HEK293T (cell line): ENCODE measurements around the gene HIPK1.

Source experiments
- CTCF ChIA-PET: fragments of 350-600 bp; formaldehyde crosslinking; extraction: SDS; loops from one replicate; lab custom pipeline; 2021; ENCODE audit warnings: antibody characterized with exemption, inconsistent platforms; lab: Yijun Ruan, JAX
- POLR2A ChIA-PET: fragments of 350-600 bp; formaldehyde crosslinking; extraction: SDS; loops from one replicate; lab custom pipeline; 2020; ENCODE audit warnings: antibody characterized with exemption, inconsistent platforms; lab: Yijun Ruan, JAX
- DNase-seq: peaks from one replicate; pipeline ENCODE4 v3.0.0; 2012; ENCODE audit warnings: mixed read lengths; ENCODE audit errors: extremely low spot score
- ARNT ChIP-seq: fragments of 450-650 bp; IDR thresholded peaks from 2 replicates; pipeline ENCODE4 v1.6.1; 2017; ENCODE audit warnings: mild to moderate bottlenecking
- BHLHE40 ChIP-seq: fragments of 450-650 bp; IDR thresholded peaks from 2 replicates; pipeline ENCODE4 v1.6.1; 2016; ENCODE audit warnings: mild to moderate bottlenecking, moderate library complexity, borderline replicate concordance
- CTBP1 ChIP-seq: fragments of 450-650 bp; IDR thresholded peaks from 2 replicates; pipeline ENCODE4 v1.6.1; 2016; ENCODE audit warnings: borderline replicate concordance
- ELF4 ChIP-seq: fragments of 450-650 bp; IDR thresholded peaks from 2 replicates; pipeline ENCODE4 v1.6.1; 2017; ENCODE audit warnings: antibody characterized with exemption
- FOXA1 ChIP-seq: fragments of 450-650 bp; IDR thresholded peaks from 2 replicates; pipeline ENCODE4 v1.6.1; 2016; ENCODE audit warnings: mild to moderate bottlenecking
- FOXK2 ChIP-seq: fragments of 450-650 bp; IDR thresholded peaks from 2 replicates; pipeline ENCODE4 v1.6.1; 2016; ENCODE audit warnings: mild to moderate bottlenecking
- FOXM1 ChIP-seq: fragments of 450-650 bp; IDR thresholded peaks from 2 replicates; pipeline ENCODE4 v1.6.1; 2017; ENCODE audit warnings: mild to moderate bottlenecking, borderline replicate concordance
- HDGF ChIP-seq: fragments of 450-650 bp; IDR thresholded peaks from 2 replicates; pipeline ENCODE4 v1.6.1; 2017; ENCODE audit warnings: antibody characterized with exemption, borderline replicate concordance
- L3MBTL2 ChIP-seq: fragments of 450-650 bp; conservative IDR thresholded peaks from 2 replicates; pipeline ENCODE4 v1.6.1; 2016; ENCODE audit warnings: mild to moderate bottlenecking
- LEF1 ChIP-seq: fragments of 450-650 bp; IDR thresholded peaks from 2 replicates; pipeline ENCODE4 v1.6.1; 2017; ENCODE audit warnings: mild to moderate bottlenecking, borderline replicate concordance
- NFRKB ChIP-seq: fragments of 450-650 bp; IDR thresholded peaks from 2 replicates; pipeline ENCODE4 v1.6.1; 2016; ENCODE audit warnings: mild to moderate bottlenecking, moderate library complexity
- SP1 ChIP-seq: fragments of 450-650 bp; IDR thresholded peaks from 2 replicates; pipeline ENCODE4 v1.6.1; 2017
- SUZ12 ChIP-seq: fragments of 450-650 bp; IDR thresholded peaks from 2 replicates; pipeline ENCODE4 v1.6.1; 2016; ENCODE audit warnings: mild to moderate bottlenecking
- TARDBP ChIP-seq: fragments of 450-650 bp; IDR thresholded peaks from 2 replicates; pipeline ENCODE4 v1.6.1; 2016
- ZNF384 ChIP-seq: fragments of 450-650 bp; IDR thresholded peaks from 2 replicates; pipeline ENCODE4 v1.6.1; 2016
- TF ChIP-seq, protein P1 (sequence below): fragments of 450-650 bp; IDR thresholded peaks from 2 replicates; pipeline ENCODE4 v1.6.1; 2016

Gene HIPK1

DNA sequence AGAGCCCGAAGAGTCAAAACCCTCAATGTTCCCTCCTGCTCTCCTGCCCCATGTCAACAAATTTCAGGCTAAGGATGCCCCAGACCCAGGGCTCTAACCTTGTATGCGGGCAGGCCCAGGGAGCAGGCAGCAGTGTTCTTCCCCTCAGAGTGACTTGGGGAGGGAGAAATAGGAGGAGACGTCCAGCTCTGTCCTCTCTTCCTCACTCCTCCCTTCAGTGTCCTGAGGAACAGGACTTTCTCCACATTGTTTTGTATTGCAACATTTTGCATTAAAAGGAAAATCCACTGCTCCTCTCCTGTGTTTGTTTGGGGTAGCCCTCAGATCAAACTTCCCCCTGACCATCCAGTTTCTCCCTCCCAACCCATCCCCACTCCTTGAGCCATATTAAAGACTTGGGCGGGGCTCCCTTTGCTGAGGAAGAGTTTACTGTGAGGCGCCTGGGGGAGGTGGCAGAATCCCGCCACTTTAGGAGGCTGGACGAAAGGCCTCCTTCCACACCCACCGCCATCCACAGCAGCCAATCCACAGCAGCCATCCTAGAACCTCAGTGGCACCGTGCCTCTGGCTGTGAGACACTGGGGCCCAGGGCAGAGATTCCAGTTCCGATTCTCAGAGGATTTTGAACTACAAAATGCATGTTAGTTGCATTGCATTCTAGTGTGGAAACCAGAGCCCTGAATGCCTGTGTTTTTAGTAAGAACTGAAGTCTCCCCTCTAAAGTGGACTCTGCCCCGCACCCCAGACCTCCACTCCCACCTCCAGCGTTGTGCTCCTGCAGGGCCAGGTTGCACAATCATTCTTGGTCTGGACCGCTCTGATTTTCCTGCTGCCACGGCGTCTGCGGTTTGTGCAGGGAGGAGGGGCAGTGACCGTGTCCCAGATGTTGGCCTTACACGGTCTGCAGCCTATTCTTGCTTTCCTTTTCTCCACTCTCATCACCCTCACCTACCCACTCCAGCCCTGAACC is 53.1 kb downstream of the HIPK1 start:
- DNase-seq: peak; percentile 4
- ChIA-PET CTCF (interaction anchor here (0.7 to 1.1 kb wide), 2 partner anchors 299 to 301 kb away, joined by 3 to 4 read pairs; no protein-coding TSS in a partner anchor), POLR2A (no interaction called here)
- TF ChIP-seq BHLHE40: no peak
- TF ChIP-seq, protein P1, sequence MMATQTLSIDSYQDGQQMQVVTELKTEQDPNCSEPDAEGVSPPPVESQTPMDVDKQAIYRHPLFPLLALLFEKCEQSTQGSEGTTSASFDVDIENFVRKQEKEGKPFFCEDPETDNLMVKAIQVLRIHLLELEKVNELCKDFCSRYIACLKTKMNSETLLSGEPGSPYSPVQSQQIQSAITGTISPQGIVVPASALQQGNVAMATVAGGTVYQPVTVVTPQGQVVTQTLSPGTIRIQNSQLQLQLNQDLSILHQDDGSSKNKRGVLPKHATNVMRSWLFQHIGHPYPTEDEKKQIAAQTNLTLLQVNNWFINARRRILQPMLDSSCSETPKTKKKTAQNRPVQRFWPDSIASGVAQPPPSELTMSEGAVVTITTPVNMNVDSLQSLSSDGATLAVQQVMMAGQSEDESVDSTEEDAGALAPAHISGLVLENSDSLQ: no peak

DNA sequence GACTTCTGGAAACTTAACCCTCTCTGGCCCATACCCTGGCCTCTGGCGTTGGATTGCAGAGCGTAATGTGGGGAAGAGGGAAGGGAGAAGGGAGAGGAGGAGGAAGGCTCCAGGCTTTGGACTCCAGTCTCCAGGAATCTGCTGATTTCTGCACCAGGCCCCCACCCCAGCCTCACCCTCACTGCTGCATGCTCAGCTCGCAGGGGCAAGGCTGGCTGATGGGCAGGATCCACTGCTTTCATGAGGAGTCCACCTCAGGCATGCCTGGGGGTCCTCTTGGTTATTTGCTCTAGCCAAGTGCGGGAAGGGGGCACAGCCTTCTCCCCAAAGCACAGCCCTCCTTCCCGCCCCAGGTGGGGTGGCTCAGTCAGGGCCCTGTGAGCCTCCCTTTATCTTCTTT is 53.8 kb downstream of the HIPK1 start:
- TF ChIP-seq CTBP1 (no peak), HDGF (no peak), ARNT (no peak), L3MBTL2 (no peak), ZNF384 (no peak), ELF4 (no peak), SUZ12 (no peak), SP1 (no peak), FOXA1 (no peak), TARDBP (no peak), FOXM1 (no peak), FOXK2 (no peak), NFRKB (no peak), LEF1 (no peak), BHLHE40 (no peak)
- TF ChIP-seq, protein P1: no peak
- CTCF ChIA-PET: no interaction called here
- POLR2A ChIA-PET: no interaction called here
- DNase-seq: peak; percentile 3

DNA sequence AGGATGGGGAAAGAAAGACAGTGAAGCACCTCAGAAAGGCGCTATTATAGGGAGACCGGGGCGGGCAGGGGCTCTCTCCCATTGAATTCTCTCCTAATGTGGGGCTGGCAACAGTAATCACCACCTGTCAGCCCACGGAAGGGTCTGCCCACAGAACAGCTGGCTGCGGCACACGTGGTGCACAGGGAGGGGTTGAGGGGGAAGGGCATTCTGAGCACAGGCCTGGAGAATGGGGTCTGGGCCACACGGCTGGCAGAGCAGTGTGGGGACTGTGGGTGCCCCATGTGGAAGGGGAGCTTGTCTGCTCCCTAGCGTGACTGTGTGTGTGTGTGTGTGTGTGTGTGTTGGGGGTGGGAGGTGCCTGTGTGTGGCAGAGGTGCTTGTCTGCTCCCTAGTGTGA is 54.3 kb downstream of the HIPK1 start:
- ChIA-PET POLR2A (no interaction called here), CTCF (no interaction called here)
- peak; percentile 3 for DNase-seq
- TF ChIP-seq SP1: no peak
- no peak for TF ChIP-seq ZNF384
- no peak for TF ChIP-seq LEF1
- TF ChIP-seq, protein P1: no peak
- no peak for TF ChIP-seq NFRKB
- TF ChIP-seq CTBP1: no peak

DNA sequence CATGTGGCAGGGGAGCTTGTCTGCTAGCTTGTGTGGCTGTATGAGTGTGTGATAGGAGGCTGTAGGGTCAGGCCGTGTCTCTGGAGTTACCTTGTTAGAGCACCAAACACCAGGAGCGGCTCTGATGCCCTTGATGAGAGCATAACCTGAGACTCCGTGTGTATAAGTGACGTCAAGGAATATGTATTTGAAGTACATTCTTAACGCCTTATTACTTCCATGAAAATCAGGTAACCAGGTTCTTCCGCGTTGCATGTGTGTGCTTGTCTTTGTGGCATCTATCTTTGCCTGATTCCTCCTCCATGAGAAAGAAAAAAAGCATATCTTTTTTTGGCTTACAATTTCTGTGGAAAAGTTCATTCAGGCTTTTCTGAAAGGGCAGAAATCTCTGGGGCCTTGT is 54.7 kb downstream of the HIPK1 start:
- ChIA-PET CTCF (no interaction called here), POLR2A (no interaction called here)
- TF ChIP-seq SP1 (no peak), L3MBTL2 (no peak), FOXA1 (no peak), TARDBP (no peak), ZNF384 (no peak), CTBP1 (no peak), NFRKB (no peak), SUZ12 (no peak), HDGF (no peak), BHLHE40 (no peak), FOXK2 (no peak), FOXM1 (no peak), ARNT (no peak), ELF4 (no peak), LEF1 (no peak)
- TF ChIP-seq, protein P1: no peak
- peak; percentile 2 for DNase-seq

DNA sequence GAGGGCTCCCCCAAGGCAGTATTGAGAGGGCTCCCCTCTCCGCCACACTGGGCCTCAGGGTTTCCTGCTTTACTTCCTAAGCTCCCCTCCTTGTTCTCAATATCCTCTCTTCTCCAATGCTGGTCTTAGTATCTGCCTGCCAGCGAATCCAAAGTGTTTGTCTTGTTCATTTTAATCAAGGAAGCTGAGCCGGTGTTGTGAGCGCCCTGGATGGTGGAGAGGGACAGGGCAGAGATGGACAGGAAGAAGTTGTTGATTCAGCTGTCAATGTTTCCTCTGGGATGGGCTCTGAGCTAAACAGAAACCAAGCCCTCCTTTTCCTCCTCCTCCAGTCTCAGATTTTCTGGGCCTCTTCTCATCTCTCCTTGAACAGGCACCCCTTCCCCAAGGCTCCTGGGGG is 55.6 kb downstream of the HIPK1 start:
- TF ChIP-seq NFRKB (no peak), FOXK2 (no peak), SP1 (no peak), SUZ12 (no peak), L3MBTL2 (no peak), LEF1 (no peak), BHLHE40 (no peak), TARDBP (no peak), FOXM1 (no peak), ELF4 (no peak), HDGF (no peak), ZNF384 (no peak), ARNT (no peak), FOXA1 (no peak), CTBP1 (no peak)
- TF ChIP-seq, protein P1: no peak
- ChIA-PET POLR2A (no interaction called here), CTCF (no interaction called here)
- DNase-seq: no peak
